Esophagus muscularis mucosa (tissue), 3 donors: ENCODE data around the gene TBC1D16.

Experiments used
- POLR2AphosphoS5 ChIP-seq, 2 donors: sonication (generic); formaldehyde crosslinking; IDR thresholded peaks; one replicate each; pipeline ENCODE4 v1.6.1; 2017; ENCODE audit warnings: antibody characterized with exemption in 2 of 2
- TF ChIP-seq, protein P1 (sequence below), 3 experiments: fragments of 200-600 bp in 2 of 3; fragments of 450-650 bp in 1 of 3; sonication (generic) in 2 of 3; IDR thresholded peaks; one replicate each; pipeline ENCODE4 v1.5.1; 2017 to 2019; ENCODE audit warnings: antibody characterized with exemption in 3 of 3, mild to moderate bottlenecking in 2 of 3, moderate library complexity in 1 of 3

GRCh38 chr17:80051681-80052080 is 16.0 kb upstream of the TBC1D16 start:
- TF ChIP-seq POLR2AphosphoS5 (IDR thresholded peaks at IDR 0.05), result no peak
- TF ChIP-seq, protein P1, sequence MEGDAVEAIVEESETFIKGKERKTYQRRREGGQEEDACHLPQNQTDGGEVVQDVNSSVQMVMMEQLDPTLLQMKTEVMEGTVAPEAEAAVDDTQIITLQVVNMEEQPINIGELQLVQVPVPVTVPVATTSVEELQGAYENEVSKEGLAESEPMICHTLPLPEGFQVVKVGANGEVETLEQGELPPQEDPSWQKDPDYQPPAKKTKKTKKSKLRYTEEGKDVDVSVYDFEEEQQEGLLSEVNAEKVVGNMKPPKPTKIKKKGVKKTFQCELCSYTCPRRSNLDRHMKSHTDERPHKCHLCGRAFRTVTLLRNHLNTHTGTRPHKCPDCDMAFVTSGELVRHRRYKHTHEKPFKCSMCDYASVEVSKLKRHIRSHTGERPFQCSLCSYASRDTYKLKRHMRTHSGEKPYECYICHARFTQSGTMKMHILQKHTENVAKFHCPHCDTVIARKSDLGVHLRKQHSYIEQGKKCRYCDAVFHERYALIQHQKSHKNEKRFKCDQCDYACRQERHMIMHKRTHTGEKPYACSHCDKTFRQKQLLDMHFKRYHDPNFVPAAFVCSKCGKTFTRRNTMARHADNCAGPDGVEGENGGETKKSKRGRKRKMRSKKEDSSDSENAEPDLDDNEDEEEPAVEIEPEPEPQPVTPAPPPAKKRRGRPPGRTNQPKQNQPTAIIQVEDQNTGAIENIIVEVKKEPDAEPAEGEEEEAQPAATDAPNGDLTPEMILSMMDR (IDR thresholded peaks at IDR 0.05), result no peak
